RWPE2 (cell line): Measurements from ENCODE around the gene SLC35A4.

Source experiments
- ATAC-seq: fragments of 200-7000 bp; cut with Tn5 transposase; 3 replicates; pipeline ENCODE4 v1.9.1; 2021; ENCODE audit warnings: low read depth
- DNase-seq: peaks from one replicate; pipeline ENCODE4 v3.0.0-alpha.2; 2020; ENCODE audit warnings: low spot score
- H3K27ac ChIP-seq: fragments of 450-650 bp; 2 replicates; pipeline ENCODE4 v1.5.1; 2017; ENCODE audit warnings: mild to moderate bottlenecking; ENCODE audit not compliant: poor library complexity, severe bottlenecking
- H3K27me3 ChIP-seq: fragments of 250-450 bp; sonication (Bioruptor Pico); 2 replicates; pipeline ENCODE4 v1.5.1; 2021; ENCODE audit warnings: mild to moderate bottlenecking, moderate library complexity; ENCODE audit not compliant: insufficient read depth, poor library complexity, severe bottlenecking
- H3K36me3 ChIP-seq: fragments of 250-450 bp; sonication (Bioruptor Pico); 2 replicates; pipeline ENCODE4 v1.5.1; 2020; ENCODE audit warnings: low read depth, mild to moderate bottlenecking, moderate library complexity
- H3K4me1 ChIP-seq: fragments of 250-450 bp; sonication (Bioruptor Pico); 2 replicates; pipeline ENCODE4 v1.5.1; 2021; ENCODE audit warnings: mild to moderate bottlenecking, moderate library complexity; ENCODE audit not compliant: insufficient read depth, poor library complexity, severe bottlenecking
- H3K4me3 ChIP-seq: fragments of 250-450 bp; sonication (Bioruptor Pico); 2 replicates; pipeline ENCODE4 v1.5.1; 2021; ENCODE audit warnings: mild to moderate bottlenecking, moderate library complexity; ENCODE audit not compliant: severe bottlenecking
- H3K9me3 ChIP-seq: fragments of 250-450 bp; sonication (Bioruptor Pico); 2 replicates; pipeline ENCODE4 v1.5.1; 2021; ENCODE audit warnings: mild to moderate bottlenecking, moderate library complexity; ENCODE audit not compliant: severe bottlenecking
- CTCF ChIP-seq: fragments of 450-650 bp; IDR thresholded peaks from one replicate; pipeline ENCODE4 v1.5.1; 2017; ENCODE audit warnings: mild to moderate bottlenecking, moderate library complexity; ENCODE audit not compliant: poor library complexity, severe bottlenecking

SLC35A4 gene

DNA sequence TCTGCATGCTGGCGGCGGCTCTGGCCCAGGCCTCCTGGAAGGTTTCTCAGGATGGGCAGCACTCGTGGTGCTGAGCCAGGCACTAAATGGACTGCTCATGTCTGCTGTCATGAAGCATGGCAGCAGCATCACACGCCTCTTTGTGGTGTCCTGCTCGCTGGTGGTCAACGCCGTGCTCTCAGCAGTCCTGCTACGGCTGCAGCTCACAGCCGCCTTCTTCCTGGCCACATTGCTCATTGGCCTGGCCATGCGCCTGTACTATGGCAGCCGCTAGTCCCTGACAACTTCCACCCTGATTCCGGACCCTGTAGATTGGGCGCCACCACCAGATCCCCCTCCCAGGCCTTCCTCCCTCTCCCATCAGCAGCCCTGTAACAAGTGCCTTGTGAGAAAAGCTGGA, 3.2 kb downstream of the SLC35A4 start:
- Histone ChIP-seq H3K9me3 (no peaks in the 10 kb centered on the region), H3K36me3 (peaks cover 22% of the 10 kb centered on the region), H3K27me3 (no peaks in the 10 kb centered on the region), H3K4me1 (peaks cover 5% of the 10 kb centered on the region), H3K4me3 (no peak overlapping the region), H3K27ac (no peak overlapping the region)
- TF ChIP-seq CTCF, result no peak
- no peak for DNase-seq
- ATAC-seq, result no peak

DNA sequence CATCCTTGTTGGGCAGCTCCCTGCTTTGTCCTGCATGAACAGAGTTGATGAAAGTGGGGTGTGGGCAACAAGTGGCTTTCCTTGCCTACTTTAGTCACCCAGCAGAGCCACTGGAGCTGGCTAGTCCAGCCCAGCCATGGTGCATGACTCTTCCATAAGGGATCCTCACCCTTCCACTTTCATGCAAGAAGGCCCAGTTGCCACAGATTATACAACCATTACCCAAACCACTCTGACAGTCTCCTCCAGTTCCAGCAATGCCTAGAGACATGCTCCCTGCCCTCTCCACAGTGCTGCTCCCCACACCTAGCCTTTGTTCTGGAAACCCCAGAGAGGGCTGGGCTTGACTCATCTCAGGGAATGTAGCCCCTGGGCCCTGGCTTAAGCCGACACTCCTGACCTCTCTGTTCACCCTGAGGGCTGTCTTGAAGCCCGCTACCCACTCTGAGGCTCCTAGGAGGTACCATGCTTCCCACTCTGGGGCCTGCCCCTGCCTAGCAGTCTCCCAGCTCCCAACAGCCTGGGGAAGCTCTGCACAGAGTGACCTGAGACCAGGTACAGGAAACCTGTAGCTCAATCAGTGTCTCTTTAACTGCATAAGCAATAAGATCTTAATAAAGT, 3.9 kb downstream of the SLC35A4 start:
- DNase-seq, result no peak
- H3K9me3 ChIP-seq, result no peaks in the 10 kb centered on the region
- H3K27me3 ChIP-seq, result no peaks in the 10 kb centered on the region
- peaks cover 22% of the 10 kb centered on the region for H3K36me3 ChIP-seq
- no peak overlapping the region for H3K4me3 ChIP-seq
- no peak for TF ChIP-seq CTCF
- ATAC-seq, result no peak
- H3K4me1 ChIP-seq, result peaks cover 5% of the 10 kb centered on the region
- no peak overlapping the region for H3K27ac ChIP-seq

DNA sequence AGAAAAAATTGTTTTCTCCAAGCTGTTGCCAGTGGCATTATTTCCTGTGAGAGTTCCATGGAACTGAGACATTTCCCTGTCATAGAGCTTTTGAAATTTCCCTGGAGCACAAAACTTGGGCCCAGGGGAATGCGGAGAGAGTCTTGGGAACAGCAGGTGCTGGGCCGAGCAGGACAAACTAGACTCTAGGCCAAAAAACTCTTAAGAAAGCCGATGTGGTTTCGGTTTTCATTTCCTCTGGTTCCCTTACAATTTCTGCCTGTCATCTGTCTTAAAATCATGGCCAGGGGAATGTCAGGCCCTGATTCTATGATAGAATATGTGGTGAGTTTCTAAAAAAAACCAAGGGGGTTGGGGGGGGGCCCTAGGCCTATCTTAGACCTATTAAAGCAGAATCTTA, 4.6 kb downstream of the SLC35A4 start:
- no peak overlapping the region for H3K4me3 ChIP-seq
- H3K4me1 ChIP-seq, result peaks cover 5% of the 10 kb centered on the region
- ATAC-seq (no peak), DNase-seq (no peak)
- H3K9me3 ChIP-seq, result no peaks in the 10 kb centered on the region
- no peak overlapping the region for H3K27ac ChIP-seq
- H3K27me3 ChIP-seq, result no peaks in the 10 kb centered on the region
- peaks cover 22% of the 10 kb centered on the region for H3K36me3 ChIP-seq
- no peak for TF ChIP-seq CTCF

DNA sequence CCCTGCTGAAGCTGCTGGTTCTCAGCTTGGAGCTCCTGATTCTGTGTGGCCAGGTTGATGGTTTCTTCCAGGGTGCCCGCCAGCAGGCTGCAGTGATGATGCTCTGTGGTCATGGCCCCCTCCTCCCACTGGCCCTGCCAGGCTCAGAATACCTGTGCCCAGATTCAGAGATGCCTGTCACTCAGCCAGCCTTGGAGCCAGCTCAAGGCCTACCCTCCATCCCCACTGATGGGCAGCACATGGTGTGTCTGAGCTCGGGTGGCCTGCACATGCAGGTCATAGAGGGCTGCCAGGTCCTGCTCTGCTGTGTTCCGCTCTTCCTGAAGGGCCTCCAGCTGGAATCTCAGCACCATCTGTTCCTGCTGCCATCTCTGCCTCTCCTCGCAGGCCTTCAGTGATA, 5.4 kb downstream of the SLC35A4 start:
- H3K9me3 ChIP-seq, result no peaks in the 10 kb centered on the region
- H3K27me3 ChIP-seq, result no peaks in the 10 kb centered on the region
- no peak overlapping the region for H3K4me3 ChIP-seq
- H3K27ac ChIP-seq, result no peak overlapping the region
- ATAC-seq, result no peak
- no peak for DNase-seq
- TF ChIP-seq CTCF, result no peak
- peaks cover 5% of the 10 kb centered on the region for H3K4me1 ChIP-seq
- peaks cover 22% of the 10 kb centered on the region for H3K36me3 ChIP-seq

DNA sequence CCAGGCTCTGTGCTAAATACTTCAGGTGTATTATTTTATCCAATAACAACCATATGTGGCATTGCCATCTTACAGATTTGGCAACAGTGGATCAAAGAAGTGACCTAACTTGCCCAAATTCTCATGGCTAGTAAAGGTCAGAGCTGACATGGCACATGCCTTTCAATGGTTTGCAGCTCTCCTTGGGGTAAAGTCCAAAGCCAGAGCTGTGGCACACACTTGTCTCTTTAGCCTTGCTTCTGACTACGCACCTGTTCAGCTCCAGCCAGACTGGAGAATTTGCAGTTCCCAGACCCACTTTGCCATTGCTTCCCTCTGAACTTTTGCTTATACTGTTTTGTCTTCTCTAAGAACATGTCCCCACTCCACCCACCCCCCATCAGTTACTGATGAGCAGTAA, 5.9 kb downstream of the SLC35A4 start:
- H3K9me3 ChIP-seq, result no peaks in the 10 kb centered on the region
- H3K4me3 ChIP-seq, result no peak overlapping the region
- ATAC-seq (no peak), DNase-seq (no peak)
- no peak overlapping the region for H3K27ac ChIP-seq
- H3K27me3 ChIP-seq, result no peaks in the 10 kb centered on the region
- no peak for TF ChIP-seq CTCF
- H3K4me1 ChIP-seq, result peaks cover 5% of the 10 kb centered on the region
- H3K36me3 ChIP-seq, result peaks cover 22% of the 10 kb centered on the region
